A549 (cell line): ENCODE data around the gene TIAM2. TPM values are rescaled to one million over a fixed set of nuclear protein-coding genes. Genes with fewer than 3 reads are reported as not detected.

Experiments
- ATAC-seq, 2 experiments: fragments of 200-7000 bp in 1 of 2; fragments of >200 bp in 1 of 2; cut with Nextera tagmentation in 1 of 2; cut with Tn5 transposase in 1 of 2; 3 replicates each; pipeline versions ENCODE4 v1.8.0 to v1.9.1; 2018 to 2020; ENCODE audit warnings: mild to moderate bottlenecking in 1 of 2, moderate library complexity in 1 of 2
- CTCF ChIA-PET: fragments of 300-600 bp; sonication (Branson Sonifier 250); formaldehyde crosslinking; extraction: SDS; loops from one replicate; lab custom pipeline; 2021; ENCODE audit warnings: antibody characterized with exemption, inconsistent platforms; lab: Yijun Ruan, JAX
- POLR2A ChIA-PET: fragments of 350-600 bp; formaldehyde crosslinking; extraction: SDS; loops from one replicate; lab custom pipeline; 2021; ENCODE audit warnings: antibody characterized with exemption, inconsistent platforms; lab: Yijun Ruan, JAX
- DNase-seq, 2 experiments: peaks; one replicate each; pipeline versions ENCODE4 v3.0.0 to v3.0.0-alpha.2; 2011 to 2016; ENCODE audit warnings: low read depth in 1 of 2, low spot score in 1 of 2
- FAIRE-seq: peaks from 2 replicates; lab custom pipeline; 2011; peaks lifted over from hg19 to GRCh38; lab: Jason Lieb, UNC
- H3K27ac ChIP-seq, 2 experiments: fragments of >200 bp; sonication (Bioruptor Twin); formaldehyde crosslinking; 3 replicates each; pipeline ENCODE4 v1.5.1; 2016 to 2017
- H3K4me1 ChIP-seq: fragments of >200 bp; sonication (Bioruptor Twin); formaldehyde crosslinking; 3 replicates; pipeline ENCODE4 v1.6.1; 2016
- H3K4me2 ChIP-seq: fragments of >200 bp; sonication (Bioruptor Twin); formaldehyde crosslinking; 3 replicates; pipeline ENCODE4 v1.6.1; 2016
- H3K4me3 ChIP-seq: fragments of >200 bp; sonication (Bioruptor Twin); formaldehyde crosslinking; 3 replicates; pipeline ENCODE4 v1.5.1; 2016
- H3K9me3 ChIP-seq: fragments of >200 bp; sonication (Bioruptor Twin); formaldehyde crosslinking; 3 replicates; pipeline ENCODE4 v1.6.1; 2016
- BHLHE40 ChIP-seq: IDR thresholded peaks from 2 replicates; pipeline ENCODE4 v1.6.1; 2012; ENCODE audit warnings: low read depth, low read length, inconsistent platforms
- CBX8 ChIP-seq: fragments of 200-600 bp; sonication (generic); IDR thresholded peaks from 2 replicates; pipeline ENCODE4 v1.6.1; 2016
- CHD2 ChIP-seq: fragments of 150-350 bp; IDR thresholded peaks from 2 replicates; pipeline ENCODE4 v1.6.1; 2014; ENCODE audit warnings: low read length; ENCODE audit not compliant: partially characterized antibody
- EHMT2 ChIP-seq: fragments of 200-600 bp; sonication (generic); IDR thresholded peaks from 2 replicates; pipeline ENCODE4 v1.6.1; 2016; ENCODE audit warnings: antibody characterized with exemption, low read depth, mild to moderate bottlenecking, moderate library complexity
- FOSB ChIP-seq: fragments of 250-450 bp; sonication (Bioruptor Pico); IDR thresholded peaks from 2 replicates; pipeline ENCODE4 v1.5.0; 2020; ENCODE audit warnings: mild to moderate bottlenecking, moderate library complexity
- FOXS1 ChIP-seq: fragments of 250-450 bp; sonication (Bioruptor Pico); IDR thresholded peaks from 2 replicates; pipeline ENCODE4 v1.5.0; 2020; ENCODE audit warnings: mild to moderate bottlenecking, moderate library complexity
- HOXA7 ChIP-seq: fragments of 250-450 bp; sonication (Bioruptor Pico); IDR thresholded peaks from 2 replicates; pipeline ENCODE4 v1.5.0; 2020; ENCODE audit warnings: mild to moderate bottlenecking, moderate library complexity
- HOXB5 ChIP-seq: fragments of 250-450 bp; sonication (Bioruptor Pico); IDR thresholded peaks from 2 replicates; pipeline ENCODE4 v1.5.0; 2020; ENCODE audit warnings: mild to moderate bottlenecking, moderate library complexity
- JUN ChIP-seq, 2 experiments: fragments of >200 bp; sonication (Bioruptor Twin); formaldehyde crosslinking; IDR thresholded peaks; 2 replicates in 1 of 2; 3 replicates in 1 of 2; pipeline ENCODE4 v1.6.1; 2016 to 2017
- KDM5A ChIP-seq: fragments of 200-600 bp; sonication (generic); IDR thresholded peaks from 2 replicates; pipeline ENCODE4 v1.6.1; 2016; ENCODE audit warnings: antibody characterized with exemption, mild to moderate bottlenecking
- MAZ ChIP-seq: fragments of 150-350 bp; IDR thresholded peaks from 2 replicates; pipeline ENCODE4 v1.6.1; 2014; ENCODE audit warnings: antibody characterized with exemption, low read depth, low read length, borderline replicate concordance
- NPAS2 ChIP-seq: fragments of 250-450 bp; sonication (Bioruptor Pico); IDR thresholded peaks from 2 replicates; pipeline ENCODE4 v1.8.0; 2022; ENCODE audit warnings: mild to moderate bottlenecking, moderate library complexity, borderline replicate concordance
- PHF8 ChIP-seq: fragments of 200-600 bp; sonication (generic); IDR thresholded peaks from 2 replicates; pipeline ENCODE4 v1.6.1; 2016; ENCODE audit warnings: low read depth, mild to moderate bottlenecking, antibody characterized with exemption, moderate library complexity, borderline replicate concordance
- RAD21 ChIP-seq, 2 experiments: fragments of >200 bp in 1 of 2; sonication (Bioruptor Twin) in 1 of 2; formaldehyde crosslinking in 1 of 2; IDR thresholded peaks in 1 of 2; conservative IDR thresholded peaks in 1 of 2; 2 replicates in 1 of 2; 3 replicates in 1 of 2; pipeline ENCODE4 v1.6.1; 2012 to 2018; ENCODE audit warnings: inconsistent platforms in 1 of 2
- RARB ChIP-seq: fragments of 250-450 bp; sonication (Bioruptor Pico); IDR thresholded peaks from 2 replicates; pipeline ENCODE4 v1.8.0; 2021; ENCODE audit warnings: mild to moderate bottlenecking, moderate library complexity
- RCOR1 ChIP-seq: fragments of 150-350 bp; IDR thresholded peaks from 2 replicates; pipeline ENCODE4 v1.6.1; 2014; ENCODE audit warnings: antibody characterized with exemption, low read length, low read depth
- SMC3 ChIP-seq: fragments of >200 bp; sonication (Bioruptor Twin); formaldehyde crosslinking; IDR thresholded peaks from 3 replicates; pipeline ENCODE4 v1.6.1; 2018; ENCODE audit warnings: inconsistent platforms
- SREBF2 ChIP-seq: fragments of 450-650 bp; IDR thresholded peaks from 2 replicates; pipeline ENCODE4 v1.6.1; 2014; ENCODE audit warnings: mild to moderate bottlenecking, moderate library complexity
- TFCP2L1 ChIP-seq: fragments of 250-450 bp; sonication (Bioruptor Pico); IDR thresholded peaks from 2 replicates; pipeline ENCODE4 v1.5.0; 2021; ENCODE audit warnings: mild to moderate bottlenecking
- TP53 ChIP-seq: fragments of 250-450 bp; sonication (Bioruptor Pico); IDR thresholded peaks from 2 replicates; pipeline ENCODE4 v1.5.0; 2021; ENCODE audit warnings: mild to moderate bottlenecking, moderate library complexity
- ZNF302 ChIP-seq: fragments of 250-450 bp; sonication (Bioruptor Pico); IDR thresholded peaks from 2 replicates; pipeline ENCODE4 v1.9.0; 2021; ENCODE audit warnings: inconsistent platforms, mild to moderate bottlenecking, moderate library complexity
- ZSCAN20 ChIP-seq: fragments of 250-450 bp; sonication (Bioruptor Pico); IDR thresholded peaks from 2 replicates; pipeline ENCODE4 v1.8.0; 2022; ENCODE audit warnings: mild to moderate bottlenecking, moderate library complexity
- WGBS: methylation state at CpG from one replicate; pipeline ENCODE4 v1.1.6; 2017; ENCODE audit errors: missing lambda C conversion rate; 5-methylcytosine and 5-hydroxymethylcytosine counted together
- polyA plus RNA-seq, 4 experiments: library from polyadenylated mRNA; depleted of rRNA in 3 of 4; stranded (reverse); fragments of >200 nt; fragmentation: RNase III in 1 of 4; extraction: RNeasy Plus Mini Kit Qiagen cat#74134 plus additional on column Dnase treatment in 1 of 4; gene quantifications; 2 replicates in 3 of 4; 3 replicates in 1 of 4; pipeline ENCODE4 v1.2.3, GENCODE V29; 2011 to 2017
- TF ChIP-seq, protein P1 (sequence below): fragments of >200 bp; sonication (Bioruptor Twin); formaldehyde crosslinking; IDR thresholded peaks from 3 replicates; pipeline ENCODE4 v1.6.1; 2016
- TF ChIP-seq, protein P2 (sequence below): fragments of 250-450 bp; sonication (Bioruptor Pico); IDR thresholded peaks from 2 replicates; pipeline ENCODE4 v1.5.0; 2020; ENCODE audit warnings: low read depth, mild to moderate bottlenecking, moderate library complexity

Gene TIAM2
- polyA plus RNA-seq, 2 of the 4 experiments (the other 2 are of a cell fraction), result 2.5 to 3.1 TPM

DNA sequence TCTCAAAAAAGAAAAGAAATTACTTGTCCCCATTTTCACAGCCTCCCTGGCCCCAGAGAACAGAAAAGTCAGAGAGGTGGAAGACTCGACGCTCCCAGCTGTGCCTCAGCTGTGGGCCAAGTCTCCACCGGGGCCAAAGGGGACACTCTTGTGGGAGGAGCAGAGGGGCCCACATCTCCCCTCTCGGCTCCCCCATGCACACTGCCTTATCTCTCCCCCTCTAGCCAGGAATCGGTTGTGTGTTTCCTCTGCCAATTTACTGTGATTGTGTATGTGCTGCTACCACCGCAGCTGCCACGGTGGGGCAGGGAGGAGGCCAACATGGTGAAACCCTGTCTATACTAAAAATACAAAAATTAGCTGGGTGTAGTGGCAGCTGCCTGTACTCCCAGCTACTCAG is 8.4 kb downstream of the TIAM2 start:
- no peak for FAIRE-seq
- Histone ChIP-seq H3K4me3 (no peak overlapping the region), H3K4me1 (no peaks in the 10 kb centered on the region), H3K27ac (no peak overlapping the region), H3K9me3 (no peaks in the 10 kb centered on the region)
- TF ChIP-seq CBX8 (no peak), TP53 (CRISPR knock-in tag) (no peak), JUN (IDR thresholded peaks at IDR 0.05) (no peak), SREBF2 (no peak), SMC3 (no peak), RARB (CRISPR knock-in tag) (no peak), EHMT2 (no peak), TFCP2L1 (no peak), CHD2 (no peak), BHLHE40 (no peak)
- TF ChIP-seq, protein P1, sequence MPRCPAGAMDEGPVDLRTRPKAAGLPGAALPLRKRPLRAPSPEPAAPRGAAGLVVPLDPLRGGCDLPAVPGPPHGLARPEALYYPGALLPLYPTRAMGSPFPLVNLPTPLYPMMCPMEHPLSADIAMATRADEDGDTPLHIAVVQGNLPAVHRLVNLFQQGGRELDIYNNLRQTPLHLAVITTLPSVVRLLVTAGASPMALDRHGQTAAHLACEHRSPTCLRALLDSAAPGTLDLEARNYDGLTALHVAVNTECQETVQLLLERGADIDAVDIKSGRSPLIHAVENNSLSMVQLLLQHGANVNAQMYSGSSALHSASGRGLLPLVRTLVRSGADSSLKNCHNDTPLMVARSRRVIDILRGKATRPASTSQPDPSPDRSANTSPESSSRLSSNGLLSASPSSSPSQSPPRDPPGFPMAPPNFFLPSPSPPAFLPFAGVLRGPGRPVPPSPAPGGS, result no peak
- TF ChIP-seq, all 56 proteins: peak for 0
- DNase-seq (no peak), ATAC-seq (no peak)
- ChIA-PET POLR2A (no interaction called here), CTCF (interaction anchor here (1.4 to 1.6 kb wide), 2 partner anchors 17 to 76 kb away, joined by 3 read pairs; no protein-coding TSS in a partner anchor)
- no peak overlapping the region for H3K4me2 ChIP-seq
- WGBS, result 96% methylated on average over 7 of the region's 7 CpGs

DNA sequence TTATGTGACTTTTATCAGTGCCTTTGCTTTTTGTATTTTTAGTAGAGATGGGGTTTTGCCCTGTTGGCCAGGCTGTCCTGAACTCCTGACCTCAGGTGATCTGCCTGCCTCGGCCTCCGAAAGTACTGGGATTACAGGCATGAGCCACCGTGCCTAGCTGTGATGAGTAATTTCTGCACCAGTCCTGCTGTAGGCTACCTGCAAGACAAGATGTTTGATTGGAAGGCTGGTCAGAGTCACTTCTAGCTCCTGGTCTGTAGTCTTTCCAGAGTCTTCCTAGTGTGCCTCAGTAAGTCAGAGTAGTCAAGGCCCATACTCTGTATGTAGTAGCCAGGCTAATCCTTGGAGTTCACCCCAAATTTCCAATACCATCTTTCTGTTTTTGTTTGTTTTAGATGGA is 8.9 kb downstream of the TIAM2 start:
- Histone ChIP-seq H3K4me2 (no peak overlapping the region), H3K4me1 (no peaks in the 10 kb centered on the region), H3K27ac (no peak overlapping the region), H3K9me3 (no peaks in the 10 kb centered on the region), H3K4me3 (no peak overlapping the region)
- CTCF ChIA-PET, result interaction anchor here (1.4 to 1.6 kb wide), 2 partner anchors 17 to 76 kb away, joined by 3 read pairs; no protein-coding TSS in a partner anchor
- POLR2A ChIA-PET, result no interaction called here
- TF ChIP-seq MAZ (no peak), PHF8 (no peak), RAD21 (conservative IDR thresholded peaks at IDR 0.05 in 1 of 2, IDR thresholded peaks at IDR 0.05 in 1 of 2) (no peak), CBX8 (no peak), HOXA7 (no peak), HOXB5 (CRISPR knock-in tag) (no peak), FOXS1 (CRISPR knock-in tag) (no peak), ZSCAN20 (no peak), NPAS2 (CRISPR knock-in tag) (no peak), KDM5A (no peak), FOSB (no peak), RCOR1 (no peak), ZNF302 (no peak)
- TF ChIP-seq, protein P2, sequence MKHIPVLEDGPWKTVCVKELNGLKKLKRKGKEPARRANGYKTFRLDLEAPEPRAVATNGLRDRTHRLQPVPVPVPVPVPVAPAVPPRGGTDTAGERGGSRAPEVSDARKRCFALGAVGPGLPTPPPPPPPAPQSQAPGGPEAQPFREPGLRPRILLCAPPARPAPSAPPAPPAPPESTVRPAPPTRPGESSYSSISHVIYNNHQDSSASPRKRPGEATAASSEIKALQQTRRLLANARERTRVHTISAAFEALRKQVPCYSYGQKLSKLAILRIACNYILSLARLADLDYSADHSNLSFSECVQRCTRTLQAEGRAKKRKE (CRISPR knock-in tag), result no peak
- TF ChIP-seq, all 56 proteins: peak for 0
- no peak for DNase-seq
- WGBS, result 84% methylated on average over 3 of the region's 3 CpGs
- no peak for ATAC-seq
- FAIRE-seq, result no peak
